Measurements from ENCODE around the gene SPAG17. TPM values are rescaled to one million over a fixed set of nuclear protein-coding genes. Genes with fewer than 3 reads are reported as not detected.

The SPAG17 gene
- total and polyA plus RNA-seq, 2 experiments from 2014 or later, result 0.42 to 1.2 TPM

GRCh38 chr1:118214866-118215265, 29.8 kb upstream of the SPAG17 start:
- Histone ChIP-seq H3K27ac (no peak overlapping the region), H3K9me3 (ENCODE audit: low read depth) (no peaks in the 10 kb centered on the region), H3K27me3 (no peaks in the 10 kb centered on the region), H3K4me1 (ENCODE audit: low read depth) (no peaks in the 10 kb centered on the region), H3K36me3 (no peaks in the 10 kb centered on the region), H3K4me3 (no peak overlapping the region)
- TF ChIP-seq CTCF (IDR thresholded peaks at IDR 0.05; ENCODE audit: low read depth, low read length), result no peak
- no peak for DNase-seq (ENCODE audit: low read depth in 1 of 2, low spot score in 1 of 2)

DNA sequence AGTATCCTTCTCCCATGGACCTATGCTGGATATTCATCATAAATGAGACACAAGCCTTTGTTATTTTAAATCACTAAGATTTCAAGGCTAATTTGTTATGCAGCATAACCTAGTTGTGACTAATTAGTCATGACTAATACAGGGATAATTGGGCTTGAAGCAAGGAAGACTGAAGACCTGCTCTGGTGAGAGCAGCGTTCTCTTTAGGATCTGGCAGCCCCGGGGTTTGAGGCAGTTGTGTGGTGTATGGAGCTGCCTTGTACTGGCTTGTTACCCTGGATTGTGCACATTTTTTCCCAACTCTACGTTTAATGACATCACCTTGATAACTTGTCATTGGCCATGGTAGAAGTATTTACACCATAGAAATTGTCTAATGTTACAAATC, 25.7 kb upstream of the SPAG17 start:
- H3K9me3 ChIP-seq (ENCODE audit: low read depth), result no peaks in the 10 kb centered on the region
- no peak for TF ChIP-seq CTCF (IDR thresholded peaks at IDR 0.05; ENCODE audit: low read depth, low read length)
- H3K27me3 ChIP-seq, result no peaks in the 10 kb centered on the region
- no peaks in the 10 kb centered on the region for H3K36me3 ChIP-seq
- no peak for DNase-seq (ENCODE audit: low read depth in 1 of 2, low spot score in 1 of 2)
- no peak overlapping the region for H3K27ac ChIP-seq
- H3K4me1 ChIP-seq (ENCODE audit: low read depth), result no peaks in the 10 kb centered on the region
- no peak overlapping the region for H3K4me3 ChIP-seq

- Histone ChIP-seq H3K36me3 (no peaks in the 10 kb centered on the region), H3K4me1 (ENCODE audit: low read depth) (no peaks in the 10 kb centered on the region), H3K27me3 (no peaks in the 10 kb centered on the region), H3K9me3 (ENCODE audit: low read depth) (no peaks in the 10 kb centered on the region), H3K27ac (no peak overlapping the region), H3K4me3 (no peak overlapping the region)
- no peak for TF ChIP-seq CTCF (IDR thresholded peaks at IDR 0.05; ENCODE audit: low read depth, low read length)
- no peak for DNase-seq (ENCODE audit: low read depth in 1 of 2, low spot score in 1 of 2)
Measured at GRCh38 chr1:118210051-118210722, 25.2 kb upstream of the SPAG17 start.

- Histone ChIP-seq H3K27me3 (no peaks in the 10 kb centered on the region), H3K27ac (no peak overlapping the region), H3K9me3 (ENCODE audit: low read depth) (no peaks in the 10 kb centered on the region), H3K4me3 (no peak overlapping the region), H3K36me3 (no peaks in the 10 kb centered on the region), H3K4me1 (ENCODE audit: low read depth) (no peaks in the 10 kb centered on the region)
- no peak for TF ChIP-seq CTCF (IDR thresholded peaks at IDR 0.05; ENCODE audit: low read depth, low read length)
- DNase-seq (ENCODE audit: low read depth in 1 of 2, low spot score in 1 of 2), result no peak
Measured at GRCh38 chr1:118209648-118210047, 24.6 kb upstream of the SPAG17 start.

DNA sequence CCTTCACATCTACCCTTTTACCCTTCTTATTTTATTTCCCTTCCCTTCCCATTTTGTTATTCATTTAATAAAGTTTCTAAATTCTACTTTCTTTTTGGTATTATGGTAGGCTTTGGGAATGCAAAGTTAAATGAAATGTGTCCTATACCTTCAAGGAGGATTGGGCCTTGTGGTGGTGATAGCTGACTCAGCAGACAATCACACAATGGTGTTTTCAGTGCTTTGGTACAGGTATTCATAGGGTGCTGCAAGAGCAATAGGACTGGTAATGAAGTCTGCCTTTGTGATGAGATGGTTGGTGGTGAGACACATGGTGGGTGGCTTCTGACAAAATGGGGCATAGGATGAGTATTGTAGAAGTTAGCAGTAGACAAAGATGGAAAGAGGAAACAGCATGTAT, 21.9 kb upstream of the SPAG17 start:
- no peak for TF ChIP-seq CTCF (IDR thresholded peaks at IDR 0.05; ENCODE audit: low read depth, low read length)
- Histone ChIP-seq H3K27me3 (no peaks in the 10 kb centered on the region), H3K4me1 (ENCODE audit: low read depth) (no peaks in the 10 kb centered on the region)

More for the DNA sequence above, 21.9 kb upstream of the SPAG17 start:
- Histone ChIP-seq H3K27ac (no peak overlapping the region), H3K4me3 (no peak overlapping the region), H3K9me3 (ENCODE audit: low read depth) (no peaks in the 10 kb centered on the region), H3K36me3 (no peaks in the 10 kb centered on the region)
- no peak for DNase-seq (ENCODE audit: low read depth in 1 of 2, low spot score in 1 of 2)
